AG08396 (cell line): ENCODE data around the gene MEPCE.
"Not testable (repeated sequence)": the region's sequence is repeated elsewhere in the genome, so short reads cannot be mapped to it uniquely, and the experiment has no call there.

ENCODE experiments used
- DNase-seq: peaks from one replicate; pipeline ENCODE4 v3.0.0; 2012; ENCODE audit warnings: low spot score, mixed read lengths

The MEPCE gene

DNA sequence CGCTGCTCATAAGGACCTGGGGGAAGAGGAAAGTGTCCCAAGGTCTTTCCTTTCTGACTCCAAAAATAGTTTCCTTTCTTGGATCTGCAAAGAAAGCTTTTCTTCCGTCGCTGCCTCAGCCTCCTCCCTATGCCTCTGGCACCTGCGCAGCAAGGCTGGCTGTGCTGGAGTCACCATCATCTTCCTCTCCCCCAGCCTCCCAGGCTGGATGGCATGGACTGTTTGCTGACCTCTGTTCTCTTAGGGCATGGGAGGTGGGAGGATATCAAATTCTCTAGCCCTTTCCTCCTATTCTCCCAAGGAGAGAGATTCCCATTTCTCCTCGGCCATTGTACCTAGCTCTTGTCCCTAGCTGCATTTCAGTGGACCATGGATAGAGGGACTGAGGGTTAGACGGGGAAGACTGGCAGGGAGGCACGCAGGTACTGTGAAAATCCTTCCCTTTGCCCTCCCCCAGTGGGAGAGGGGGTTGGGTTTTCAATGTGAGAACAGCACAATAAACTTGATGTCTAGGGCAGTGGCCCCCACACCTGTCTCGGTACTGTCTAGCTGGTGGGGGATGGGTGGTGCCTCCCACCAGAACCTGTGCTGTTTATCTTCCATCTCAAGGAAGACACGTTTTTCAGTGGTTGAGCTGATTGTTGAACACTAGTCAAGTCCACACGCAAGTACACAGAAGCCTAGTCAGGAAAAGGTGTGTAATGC, 4.1 kb downstream of the MEPCE start:
- no peak for DNase-seq

DNA sequence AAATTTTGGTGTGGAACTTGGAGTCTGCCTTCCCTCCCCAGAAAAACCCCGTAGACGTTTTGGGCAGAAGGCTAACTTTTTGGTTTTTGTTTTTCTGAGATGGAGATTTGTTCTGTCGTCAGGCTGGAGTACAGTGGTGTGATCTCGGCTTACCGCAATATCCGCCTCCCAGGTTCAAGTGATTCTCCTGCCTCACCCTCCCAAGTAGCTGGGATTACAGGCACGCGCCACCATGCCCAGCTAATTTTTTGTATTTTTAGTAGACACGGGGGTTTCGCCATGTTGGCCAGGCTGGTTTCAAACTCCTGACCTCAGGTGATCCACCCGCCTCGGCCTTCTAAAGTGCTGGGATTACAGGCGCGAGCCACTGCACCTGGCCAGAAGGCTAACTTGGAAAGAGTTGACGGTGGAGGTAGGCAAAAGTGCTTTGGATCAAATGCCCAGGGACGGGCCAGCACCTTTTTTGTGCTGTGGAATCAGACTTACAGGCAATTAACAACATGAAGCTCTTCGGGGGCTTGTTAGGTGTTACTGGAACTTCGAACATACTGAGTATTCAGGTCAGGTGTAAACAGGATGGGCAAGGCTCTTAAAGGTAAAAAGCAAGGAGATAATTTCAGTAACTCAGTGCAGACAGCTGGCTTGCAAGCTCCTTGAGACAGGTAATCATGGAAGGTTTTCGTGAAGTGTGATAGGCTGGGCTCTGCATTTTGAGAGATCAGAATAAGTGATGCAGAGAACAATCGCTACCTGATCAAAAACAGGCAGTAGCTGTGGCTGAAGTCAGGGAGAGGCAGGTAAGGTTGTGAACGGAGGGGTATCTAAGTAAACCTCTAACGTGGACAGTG, 4.9 kb downstream of the MEPCE start:
- no peak for DNase-seq

DNA sequence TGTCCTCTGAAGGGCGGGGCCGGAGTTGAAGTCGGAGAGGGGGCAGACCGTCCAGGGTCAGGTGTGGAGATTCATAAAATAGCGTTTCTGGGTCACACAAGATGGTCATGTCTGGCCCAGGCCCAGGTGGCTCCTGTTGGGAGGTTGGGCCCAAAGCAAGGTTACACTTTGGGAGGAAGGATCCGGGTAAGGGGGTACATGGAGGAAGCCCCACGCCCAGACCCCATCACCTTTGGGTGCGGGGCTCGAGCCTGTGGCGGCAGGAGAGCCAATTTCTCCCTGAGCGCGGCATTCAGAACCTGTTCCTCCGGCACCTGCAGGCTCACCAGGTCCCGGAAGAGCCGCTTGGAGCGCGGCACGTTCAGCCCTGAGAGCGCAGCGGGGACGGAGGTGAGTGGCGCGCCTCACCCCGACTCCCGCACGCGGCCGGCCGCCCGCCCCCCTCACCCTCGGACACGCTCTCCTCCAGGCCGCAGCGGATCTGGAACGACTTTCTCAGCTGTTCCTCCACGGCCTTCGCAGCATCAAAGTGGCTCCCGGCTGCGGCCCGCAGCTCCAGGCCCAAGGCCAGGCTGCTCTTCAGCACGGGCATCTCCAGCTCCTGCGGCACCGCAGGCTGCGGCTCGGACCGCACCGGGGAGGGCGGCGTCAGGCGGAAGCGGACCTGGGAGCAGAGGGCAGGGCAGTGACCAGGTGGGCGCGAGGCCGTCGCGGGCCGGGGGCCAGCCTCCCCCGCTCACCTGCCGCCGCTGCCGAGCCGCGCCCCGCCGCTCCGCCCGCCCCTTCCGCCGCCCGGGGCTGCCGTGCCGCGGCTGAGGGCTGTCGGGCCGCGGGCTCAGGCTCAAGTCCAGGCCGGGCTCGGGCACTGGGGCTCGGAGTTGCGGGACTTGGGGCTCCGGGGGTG, 6.0 kb downstream of the MEPCE start:
- peak; percentile 50 for DNase-seq

DNA sequence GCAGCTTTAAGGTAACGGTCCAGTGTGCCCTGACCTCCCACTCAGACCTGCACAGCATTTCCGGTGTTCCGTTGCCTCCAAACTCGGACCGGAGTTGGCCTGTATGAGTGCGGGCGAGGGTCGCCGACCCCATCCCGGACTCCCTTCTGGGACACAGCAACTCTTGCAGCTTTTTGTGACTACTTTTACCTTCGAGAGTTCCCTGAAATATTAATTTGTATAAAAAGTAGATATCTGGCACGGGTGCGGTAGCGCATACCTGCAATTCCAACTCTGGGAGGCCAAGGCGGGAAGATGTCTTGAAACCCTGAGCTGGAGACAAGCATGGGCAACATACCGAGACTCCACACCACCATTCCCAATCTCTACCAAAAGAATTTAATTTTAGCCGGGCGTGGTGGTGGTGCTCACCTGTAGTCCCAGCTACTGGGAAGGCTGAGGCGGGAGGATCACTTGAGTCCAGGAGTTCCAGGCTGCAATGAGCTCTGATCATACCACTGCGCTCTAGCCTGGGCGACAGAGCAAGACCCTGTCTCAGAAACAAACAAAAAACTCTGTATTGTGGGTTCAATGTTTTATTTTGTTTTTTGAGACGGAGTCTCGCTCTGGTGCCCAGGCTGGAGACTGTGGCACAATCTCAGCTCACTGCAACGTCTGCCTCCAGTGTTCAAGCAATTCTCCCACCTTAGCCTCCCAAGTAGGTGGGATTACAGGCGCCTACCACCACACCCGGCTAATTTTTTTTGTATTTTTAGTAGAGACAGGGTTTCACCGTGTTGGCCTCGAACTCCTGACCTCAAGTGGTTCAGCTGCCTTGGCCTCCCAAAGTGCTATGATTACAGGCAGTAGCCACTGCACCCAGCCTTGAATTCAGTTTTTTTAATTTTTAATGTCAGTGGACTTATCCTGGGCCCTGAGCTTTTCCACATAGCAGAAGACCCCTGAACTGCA, 7.8 kb downstream of the MEPCE start:
- DNase-seq, result no peak

DNA sequence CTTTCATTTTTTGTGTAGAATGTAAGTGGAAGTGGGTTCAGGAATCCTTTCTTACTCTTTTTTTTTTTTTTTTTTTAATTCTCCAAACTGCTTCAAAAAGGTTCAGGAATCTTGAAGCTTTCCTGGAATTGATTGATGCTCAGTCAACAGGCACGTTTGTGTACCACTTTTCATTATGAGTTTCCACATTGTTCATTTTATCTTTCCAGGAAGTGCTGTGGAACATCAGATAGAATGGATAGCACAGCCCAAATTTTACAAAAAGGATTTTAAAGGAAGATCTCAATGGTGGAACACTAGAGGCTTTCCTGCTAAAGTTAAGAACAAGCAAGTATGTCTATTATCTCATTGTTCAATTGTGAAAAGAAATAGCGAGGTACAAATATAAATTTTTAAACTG, 8.5 kb downstream of the MEPCE start:
- no peak for DNase-seq

DNA sequence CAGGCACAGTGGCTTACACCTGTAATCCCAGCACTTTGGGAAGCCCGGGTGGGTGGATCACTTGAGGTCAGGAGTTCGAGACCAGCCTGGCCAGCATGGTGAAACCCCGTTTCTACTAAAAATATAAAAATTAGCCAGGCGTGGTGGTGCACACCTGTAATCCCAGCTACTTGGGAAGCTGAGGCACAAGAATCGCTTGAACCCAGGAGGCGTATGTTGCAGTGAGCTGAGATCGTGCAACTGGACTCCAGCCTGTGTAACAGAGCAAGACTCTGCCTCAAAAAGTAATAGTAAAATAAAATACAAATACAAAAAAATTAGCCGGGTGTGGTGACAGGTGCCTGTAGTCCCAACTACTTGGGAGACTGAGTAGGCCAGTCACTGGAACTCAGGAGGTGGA, 9.1 kb downstream of the MEPCE start:
- not testable (repeated sequence) for DNase-seq

DNA sequence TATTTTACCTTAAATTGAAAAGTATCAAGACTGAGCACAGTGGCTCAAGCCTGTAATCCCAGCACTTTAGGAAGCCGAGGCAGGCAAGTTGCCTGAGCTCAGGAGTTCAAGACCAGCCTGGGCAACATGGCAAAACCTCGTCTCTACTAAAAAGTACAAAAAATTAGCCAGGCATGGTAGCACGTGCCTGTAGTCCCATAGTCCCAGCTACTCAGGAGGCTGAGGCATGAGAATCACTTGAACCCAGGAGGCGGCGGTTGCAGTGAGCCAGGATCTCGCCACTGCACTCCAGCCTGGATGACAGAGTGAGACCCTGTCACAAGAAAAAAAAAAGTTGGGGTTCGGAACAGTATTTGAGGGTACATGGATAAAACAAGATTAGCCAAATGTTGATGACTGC, 9.6 kb downstream of the MEPCE start:
- DNase-seq, result not testable (repeated sequence)

DNA sequence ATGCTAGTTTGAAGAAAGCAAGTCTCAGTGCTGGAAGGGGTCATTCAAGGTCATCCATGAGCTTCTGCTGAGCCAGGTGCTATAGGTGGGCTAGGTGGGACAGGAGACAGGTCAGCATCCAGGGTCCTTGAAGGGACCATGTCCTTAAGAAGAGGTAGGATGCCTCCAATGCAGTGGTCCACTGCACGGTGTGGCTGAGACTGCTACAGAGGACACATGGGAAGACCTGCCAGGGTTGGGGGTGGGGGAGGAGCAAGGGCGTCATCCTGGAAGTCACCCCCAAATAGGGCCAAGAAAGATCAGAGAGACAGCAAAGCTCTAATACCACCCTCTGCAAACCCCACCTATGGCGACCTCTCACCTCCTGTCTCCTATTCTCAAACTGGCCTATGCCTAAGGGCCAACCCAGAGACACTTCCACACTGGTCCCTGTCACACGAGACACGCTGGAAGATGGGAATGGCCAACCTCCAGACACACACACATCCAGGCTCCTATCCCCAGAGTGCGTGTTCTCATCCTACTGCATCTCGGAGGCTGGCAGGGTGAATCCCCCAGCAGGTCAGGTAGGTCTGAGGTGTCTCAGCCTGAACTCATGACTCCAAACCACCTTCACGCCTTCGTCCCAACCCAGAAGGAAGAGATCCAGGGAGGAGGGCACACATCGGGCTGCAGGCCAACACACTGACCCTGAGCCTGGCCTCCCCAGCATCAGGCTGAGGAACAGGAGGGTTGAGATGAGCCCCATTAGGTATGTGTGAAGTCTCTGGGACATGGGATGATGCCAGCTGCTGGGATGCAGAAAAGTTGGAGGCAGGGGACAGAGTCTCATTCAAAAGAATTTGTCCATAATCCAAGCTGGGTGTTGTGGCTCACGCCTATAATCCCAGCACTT, 12.3 kb downstream of the MEPCE start:
- no peak for DNase-seq

DNA sequence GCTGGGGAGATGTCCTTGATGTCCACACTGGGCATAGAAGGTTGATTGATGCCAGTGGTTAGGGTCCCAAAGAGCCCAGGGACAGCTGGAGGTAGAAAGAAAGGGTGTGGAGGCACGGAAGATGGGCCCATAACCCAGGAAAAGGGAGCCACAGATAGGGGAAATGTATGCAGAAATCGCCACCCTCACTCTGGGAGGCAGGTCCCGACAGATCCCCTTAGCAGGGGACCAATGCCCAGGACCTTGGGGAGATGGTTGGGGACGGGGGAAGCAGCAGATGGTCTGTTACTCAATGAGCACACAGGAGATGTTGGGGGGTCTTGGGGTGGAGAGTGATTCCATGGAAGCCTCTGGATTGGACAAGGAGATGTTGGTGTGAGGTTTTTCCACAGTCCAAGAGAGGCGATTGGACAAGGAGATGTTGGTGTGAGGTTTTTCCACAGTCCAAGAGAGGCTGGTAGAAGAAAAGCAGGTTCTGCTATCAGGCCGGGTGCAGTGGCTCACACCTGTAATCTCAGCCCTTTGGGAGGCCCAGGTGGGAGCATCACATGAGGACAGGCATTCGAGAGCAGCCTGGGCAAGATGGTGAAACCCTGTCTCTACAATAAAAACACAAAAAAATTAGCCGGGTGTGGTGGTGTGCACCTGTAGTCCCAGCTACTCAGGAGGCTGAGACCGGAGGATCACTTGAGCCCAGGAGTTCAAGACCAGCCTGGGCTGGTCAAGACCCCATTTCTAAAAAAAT, 13.6 kb downstream of the MEPCE start:
- DNase-seq, result no peak

DNA sequence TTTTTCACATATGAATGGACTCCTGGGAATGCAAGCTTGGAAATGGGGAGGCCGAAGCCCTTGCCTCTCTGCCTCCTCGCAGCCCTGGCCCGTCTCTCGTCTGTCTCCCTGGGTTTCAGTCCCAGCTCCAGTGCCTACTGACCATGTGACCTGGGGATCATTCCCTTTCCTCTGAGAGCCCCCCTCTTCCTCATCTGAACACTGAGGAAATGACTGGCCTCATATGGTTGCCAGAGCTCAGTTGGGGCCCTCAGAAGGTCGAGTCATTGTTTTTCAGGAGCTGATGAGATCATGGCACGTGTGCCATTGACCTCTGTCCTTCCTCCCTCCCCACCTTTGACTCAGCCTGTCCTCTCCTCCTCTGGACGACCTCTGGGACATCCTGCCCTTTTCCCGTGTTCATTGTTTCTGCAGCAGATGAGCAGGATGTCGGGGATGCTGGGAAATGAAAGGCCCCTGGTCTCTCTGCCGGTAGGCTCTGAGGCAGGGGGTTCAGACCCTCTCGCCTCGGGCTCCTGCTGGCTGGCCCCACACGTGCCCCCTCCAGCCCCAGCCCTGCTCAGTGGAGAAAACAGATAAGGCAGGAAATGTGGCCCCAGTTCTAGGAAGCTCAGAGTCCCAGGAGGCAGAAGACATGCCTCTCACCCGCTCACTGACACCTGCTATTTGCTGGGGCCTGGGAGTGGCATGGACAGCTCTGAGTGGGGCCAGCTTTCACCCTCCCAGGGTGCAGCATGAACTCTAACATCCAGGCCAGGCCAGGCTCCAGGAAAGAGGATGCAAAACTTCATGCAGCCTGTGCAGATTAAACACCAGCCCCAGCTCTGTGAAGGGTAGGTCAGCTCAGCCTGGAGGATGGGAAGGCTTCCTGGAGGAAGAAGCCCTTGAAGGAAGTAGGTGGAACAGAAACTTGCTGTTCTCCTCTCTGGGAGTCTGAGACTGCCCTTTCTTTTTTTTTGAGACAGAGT, 15.0 kb downstream of the MEPCE start:
- DNase-seq, result peak; percentile 47

DNA sequence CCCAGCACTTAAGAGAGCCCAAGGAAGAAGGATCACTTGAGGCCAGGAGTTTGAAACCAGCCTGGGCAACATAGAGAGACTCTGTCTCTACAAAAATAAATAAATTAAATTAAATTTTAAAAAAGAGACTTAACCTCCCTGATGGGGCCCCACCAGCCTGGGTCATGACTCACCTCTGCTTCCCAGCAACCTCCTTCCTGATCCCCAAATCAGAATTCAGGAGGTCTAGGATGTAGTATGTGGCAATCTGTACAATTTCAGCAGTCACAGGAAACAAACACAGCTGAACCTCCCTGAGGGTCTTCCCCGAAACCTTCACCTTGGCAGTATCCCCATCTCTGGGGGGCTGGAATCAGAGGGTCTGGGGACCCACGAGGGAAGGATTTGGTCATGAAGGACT, 16.4 kb downstream of the MEPCE start:
- no peak for DNase-seq

DNA sequence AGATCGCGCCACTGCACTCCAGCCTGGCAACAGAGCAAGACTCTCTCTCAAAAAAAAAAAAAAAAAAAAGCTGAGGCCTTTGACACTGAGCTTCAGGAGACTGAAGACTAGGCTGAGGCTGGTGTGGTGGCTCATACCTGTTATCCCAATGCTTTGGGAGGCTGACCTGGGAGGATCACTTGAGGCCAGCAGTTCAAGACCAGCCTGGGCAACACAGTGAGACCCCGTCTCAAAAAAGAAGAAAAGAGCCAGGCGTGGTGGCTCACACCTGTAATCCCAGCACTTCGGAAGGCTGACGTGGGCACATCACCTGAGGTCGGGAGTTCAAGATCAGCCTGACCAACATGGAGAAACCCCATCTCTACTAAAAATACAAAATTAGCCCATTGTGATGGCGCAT, 17.7 kb downstream of the MEPCE start:
- not testable (repeated sequence) for DNase-seq

DNA sequence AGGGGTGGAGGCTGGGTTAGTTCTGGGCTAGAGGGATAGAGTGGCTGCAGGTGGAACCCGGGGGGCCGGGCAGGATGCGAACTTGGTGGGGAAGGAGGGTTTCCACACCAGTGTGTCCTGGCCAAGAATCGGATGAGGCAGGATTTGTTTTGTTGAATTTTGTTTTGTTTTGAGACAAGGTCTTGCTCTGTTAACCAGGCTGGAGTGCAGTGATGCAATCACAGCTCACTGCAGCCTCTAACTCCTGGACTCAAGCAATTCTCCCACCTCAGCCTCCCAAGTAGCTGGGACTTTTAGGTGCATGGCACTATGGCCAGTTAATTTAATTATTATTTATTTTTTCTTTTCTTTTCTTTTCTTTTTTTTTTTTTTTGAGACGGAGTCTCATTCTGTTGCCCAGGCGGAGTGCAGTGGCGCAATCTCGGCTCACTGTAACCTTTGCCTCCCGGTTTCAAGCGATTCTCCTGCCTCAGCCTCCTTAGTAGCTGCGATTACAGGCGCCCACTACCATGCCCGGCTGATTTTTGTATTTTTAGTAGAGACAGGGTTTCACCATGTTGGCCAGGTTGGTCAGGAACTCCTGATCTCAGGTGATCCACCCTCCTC, 19.7 kb downstream of the MEPCE start:
- DNase-seq, result no peak

DNA sequence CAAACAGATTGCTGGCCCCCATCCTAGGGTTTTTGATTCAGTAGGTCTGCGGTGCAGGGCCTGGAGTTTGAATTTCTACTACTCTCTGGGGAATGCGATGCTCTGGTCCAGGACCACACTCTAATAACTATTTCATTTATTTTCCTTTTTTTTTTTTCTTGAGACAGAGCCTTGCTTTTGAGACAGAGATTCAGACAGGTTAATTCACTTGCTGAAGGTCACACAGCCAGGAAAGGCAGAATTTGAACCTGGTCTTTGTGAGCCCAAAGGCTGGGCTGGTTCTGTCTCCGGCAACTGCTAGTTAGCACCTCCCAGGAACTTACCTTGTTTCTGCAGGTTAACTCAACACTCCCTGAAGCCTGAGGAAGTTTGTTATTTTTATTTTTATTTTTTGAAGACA, 22.9 kb downstream of the MEPCE start:
- DNase-seq, result no peak

DNA sequence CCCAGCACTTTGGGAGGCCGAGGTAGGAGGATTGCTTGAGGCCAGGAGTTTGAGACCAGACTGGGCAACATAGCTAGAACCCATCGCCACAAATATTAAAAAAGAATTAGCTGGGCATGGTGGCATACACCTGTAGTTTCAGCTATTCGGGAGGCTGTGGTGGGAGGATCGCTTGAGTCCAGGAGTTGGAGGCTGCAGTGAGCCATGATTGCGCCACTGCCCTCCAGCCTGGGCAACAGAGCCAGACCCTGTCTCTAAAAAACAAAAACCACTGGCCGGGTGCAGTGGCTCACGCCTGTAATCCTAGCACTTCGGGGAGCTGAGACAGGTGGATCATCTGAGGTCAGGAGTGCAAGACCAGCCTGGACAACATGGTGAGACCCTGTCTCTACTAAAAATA, 24.2 kb downstream of the MEPCE start:
- not testable (repeated sequence) for DNase-seq

DNA sequence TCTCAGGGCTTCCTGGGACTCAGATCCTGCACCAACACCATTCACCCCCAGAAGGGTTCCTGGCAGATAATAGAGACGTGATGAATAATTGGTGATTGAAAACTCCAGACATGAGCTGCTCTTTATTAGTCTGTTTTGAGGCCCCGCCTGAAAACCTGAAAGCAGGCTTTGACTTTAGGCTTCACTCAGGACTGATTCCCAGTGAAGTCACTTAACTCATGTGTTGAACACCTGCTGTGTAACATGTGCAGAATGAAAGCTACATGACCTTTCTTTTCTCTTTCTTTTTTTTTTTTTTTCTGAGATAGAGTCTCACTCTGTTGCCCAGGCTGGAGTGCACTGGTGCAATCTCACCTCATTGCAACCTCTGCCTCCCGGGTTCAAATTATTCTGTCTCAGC, 25.6 kb downstream of the MEPCE start:
- DNase-seq, result no peak

DNA sequence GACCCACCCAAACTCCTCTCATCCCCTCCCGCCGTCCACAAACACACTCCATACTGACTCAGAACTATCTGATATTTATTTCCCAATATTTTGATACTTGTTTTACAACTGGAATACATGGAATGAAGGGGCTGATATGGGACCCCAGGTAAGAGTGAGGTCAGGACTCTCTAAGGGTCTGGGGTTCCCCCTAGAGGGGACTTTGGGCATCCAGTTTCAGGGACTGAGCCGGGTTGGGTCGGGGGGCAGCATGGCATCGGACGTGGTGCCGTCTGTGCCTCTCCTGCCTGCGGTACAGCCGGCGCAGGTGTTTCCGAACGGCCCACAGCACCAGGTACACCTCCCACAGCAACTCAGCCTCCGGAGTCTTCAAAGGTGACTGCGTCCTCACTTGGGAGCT, 26.9 kb downstream of the MEPCE start:
- DNase-seq, result no peak

DNA sequence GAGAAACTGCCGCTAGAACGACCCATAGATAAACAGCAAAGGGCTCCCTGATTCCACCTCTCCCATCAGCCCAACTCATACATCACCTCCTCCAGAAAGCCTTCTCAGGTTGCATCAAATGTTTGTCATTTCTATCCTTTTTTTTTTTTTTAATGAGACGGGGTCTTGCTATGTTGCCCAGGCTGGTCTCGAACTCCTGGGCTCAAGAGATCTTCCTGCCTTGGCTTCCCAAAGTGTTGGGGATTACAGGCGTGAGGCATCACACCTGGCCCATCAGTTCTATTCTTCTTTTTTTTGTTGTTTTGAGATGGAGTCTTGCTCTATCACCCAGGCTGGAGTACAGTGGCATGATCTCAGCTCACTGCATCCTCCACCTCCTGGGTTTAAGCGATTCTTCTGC, 27.4 kb downstream of the MEPCE start:
- DNase-seq, result no peak
